PC-3 (cell line): Measurements from ENCODE around the gene MAP1LC3B.

ENCODE experiments used
- CTCF ChIP-seq: fragments of 300-600 bp; sonication (generic); conservative IDR thresholded peaks from 2 replicates; pipeline ENCODE4 v1.5.1; 2017; ENCODE audit warnings: antibody characterized with exemption, low read depth, mild to moderate bottlenecking, low read length
- EZH2 ChIP-seq: fragments of 300-600 bp; sonication (generic); IDR thresholded peaks from one replicate; pipeline ENCODE4 v1.6.1; 2017; ENCODE audit warnings: antibody characterized with exemption, mild to moderate bottlenecking, low read length; ENCODE audit not compliant: unreplicated experiment

DNA sequence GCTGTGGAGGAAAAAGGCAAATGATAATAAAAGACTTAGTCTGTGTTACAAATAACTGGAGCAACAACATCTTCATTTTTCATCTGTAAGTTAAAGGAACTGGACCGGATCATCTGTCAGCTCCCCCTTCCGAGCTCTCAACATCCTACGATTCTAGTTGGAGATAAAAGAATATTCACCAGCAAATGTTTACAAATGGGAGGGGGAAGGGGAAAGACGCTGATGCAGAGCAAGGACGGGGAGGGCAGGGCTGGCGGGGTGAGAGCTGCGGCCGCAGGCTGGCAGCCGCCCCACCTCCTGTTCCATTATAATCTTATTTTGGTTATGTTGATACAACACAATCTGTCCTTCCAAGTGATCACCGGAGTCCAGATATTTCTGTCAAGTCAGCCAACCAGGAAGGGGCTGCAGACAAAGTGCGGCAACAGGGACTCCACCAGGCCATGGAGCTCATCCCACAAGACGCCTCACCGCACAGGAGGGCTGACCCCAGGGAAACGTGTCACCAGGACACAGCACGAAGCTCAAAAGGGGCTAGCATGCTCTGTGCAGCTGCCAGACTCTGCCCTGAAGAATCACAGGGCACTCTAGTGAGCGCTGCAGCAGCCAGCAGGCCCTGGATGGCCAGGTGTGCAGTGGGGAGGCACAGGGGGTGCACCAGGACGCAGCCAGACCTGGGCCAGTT lies 28.2 kb upstream of the MAP1LC3B start:
- no peak for TF ChIP-seq CTCF
- TF ChIP-seq EZH2: no peak
